ENCODE measurements around the gene UBIAD1.

The UBIAD1 gene

DNA sequence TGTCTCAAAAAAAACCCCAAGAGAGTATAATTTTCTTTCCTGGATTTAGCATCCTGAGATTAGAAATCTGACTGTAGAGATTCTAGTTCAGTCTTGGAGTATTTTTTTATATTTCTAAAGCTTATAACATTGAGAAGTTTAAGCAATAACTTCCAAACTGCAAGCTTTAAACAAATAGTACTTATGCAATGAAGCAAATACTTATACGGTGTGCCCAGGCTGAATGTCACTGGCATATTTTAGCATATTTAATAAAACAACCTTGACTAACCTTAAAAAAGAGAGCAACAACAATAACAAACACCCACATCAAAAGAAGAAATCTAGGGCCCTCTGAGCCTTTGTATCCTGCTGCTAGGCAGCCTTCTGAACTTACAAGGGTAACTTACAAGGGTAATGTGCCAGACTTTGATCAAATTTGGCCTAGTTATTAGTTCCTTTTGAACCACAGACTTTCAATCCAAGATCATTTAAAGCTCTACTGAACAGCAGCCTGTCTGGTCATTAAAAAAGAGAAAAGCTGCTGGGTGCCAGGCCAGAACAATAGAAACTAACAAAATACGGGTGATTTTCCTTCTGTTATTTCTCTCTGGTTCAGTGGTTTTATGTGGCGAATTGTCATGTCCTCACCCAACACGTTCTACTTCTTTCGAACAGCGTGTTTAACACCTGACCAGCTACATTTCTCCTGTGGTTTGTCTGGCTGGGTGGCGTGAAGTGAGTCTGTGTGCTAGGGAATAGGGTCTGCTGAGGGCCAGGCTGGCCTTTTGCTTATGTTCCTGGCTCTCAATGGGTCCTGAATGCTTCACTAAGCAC is 26.9 kb upstream of the UBIAD1 start:
- H3K4me3 ChIP-seq (ENCODE audit: low read depth, low read length) = no peak overlapping the region

DNA sequence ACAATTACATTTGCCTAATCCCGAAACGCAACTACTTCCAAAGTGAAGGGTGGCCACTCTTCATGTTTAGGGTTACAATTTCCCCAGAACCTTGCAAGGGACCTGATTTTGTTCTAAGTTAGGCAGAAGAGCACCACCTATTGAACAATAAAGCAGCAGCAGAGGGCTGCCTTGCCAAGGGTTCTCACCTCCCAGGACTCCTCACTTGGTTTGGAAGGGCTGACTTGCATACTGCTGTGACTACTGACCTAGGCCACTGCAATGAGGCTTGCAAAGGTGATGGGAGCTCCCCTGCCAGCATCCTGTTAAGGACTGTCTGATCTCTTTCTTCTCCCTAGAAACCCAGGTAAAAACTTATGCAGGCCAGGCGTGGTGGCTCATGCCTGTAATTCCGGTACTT is 24.8 kb upstream of the UBIAD1 start:
- TF ChIP-seq, protein P1, sequence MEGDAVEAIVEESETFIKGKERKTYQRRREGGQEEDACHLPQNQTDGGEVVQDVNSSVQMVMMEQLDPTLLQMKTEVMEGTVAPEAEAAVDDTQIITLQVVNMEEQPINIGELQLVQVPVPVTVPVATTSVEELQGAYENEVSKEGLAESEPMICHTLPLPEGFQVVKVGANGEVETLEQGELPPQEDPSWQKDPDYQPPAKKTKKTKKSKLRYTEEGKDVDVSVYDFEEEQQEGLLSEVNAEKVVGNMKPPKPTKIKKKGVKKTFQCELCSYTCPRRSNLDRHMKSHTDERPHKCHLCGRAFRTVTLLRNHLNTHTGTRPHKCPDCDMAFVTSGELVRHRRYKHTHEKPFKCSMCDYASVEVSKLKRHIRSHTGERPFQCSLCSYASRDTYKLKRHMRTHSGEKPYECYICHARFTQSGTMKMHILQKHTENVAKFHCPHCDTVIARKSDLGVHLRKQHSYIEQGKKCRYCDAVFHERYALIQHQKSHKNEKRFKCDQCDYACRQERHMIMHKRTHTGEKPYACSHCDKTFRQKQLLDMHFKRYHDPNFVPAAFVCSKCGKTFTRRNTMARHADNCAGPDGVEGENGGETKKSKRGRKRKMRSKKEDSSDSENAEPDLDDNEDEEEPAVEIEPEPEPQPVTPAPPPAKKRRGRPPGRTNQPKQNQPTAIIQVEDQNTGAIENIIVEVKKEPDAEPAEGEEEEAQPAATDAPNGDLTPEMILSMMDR (IDR thresholded peaks at IDR 0.05; ENCODE audit: low read depth, low read length) = no peak
- no peak overlapping the region for H3K4me3 ChIP-seq (ENCODE audit: low read depth, low read length)

More for the DNA sequence above, 26.9 kb upstream of the UBIAD1 start:
- TF ChIP-seq, protein P1 (IDR thresholded peaks at IDR 0.05; ENCODE audit: low read depth, low read length) = no peak

DNA sequence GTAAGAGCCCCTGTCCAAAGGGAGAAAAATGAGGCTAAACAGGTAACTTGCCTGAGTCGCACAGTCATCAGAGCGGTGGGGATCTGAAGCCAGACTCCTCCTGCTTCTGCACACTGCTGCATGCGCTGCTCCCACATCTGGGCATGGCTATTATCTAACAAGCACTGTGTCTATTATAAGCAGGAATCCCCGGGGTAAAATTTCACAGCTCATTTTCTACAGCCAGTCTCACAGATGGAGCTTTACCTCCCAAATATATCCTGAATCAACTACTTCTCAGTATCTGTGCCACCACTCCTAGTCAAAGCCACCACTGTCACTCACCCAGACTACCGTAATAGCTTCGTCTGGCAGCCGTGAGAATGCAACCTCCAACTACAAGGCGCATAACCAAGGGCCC is 20.5 kb upstream of the UBIAD1 start:
- TF ChIP-seq, protein P1 (IDR thresholded peaks at IDR 0.05; ENCODE audit: low read depth, low read length) = no peak
- H3K4me3 ChIP-seq (ENCODE audit: low read depth, low read length) = no peak overlapping the region

DNA sequence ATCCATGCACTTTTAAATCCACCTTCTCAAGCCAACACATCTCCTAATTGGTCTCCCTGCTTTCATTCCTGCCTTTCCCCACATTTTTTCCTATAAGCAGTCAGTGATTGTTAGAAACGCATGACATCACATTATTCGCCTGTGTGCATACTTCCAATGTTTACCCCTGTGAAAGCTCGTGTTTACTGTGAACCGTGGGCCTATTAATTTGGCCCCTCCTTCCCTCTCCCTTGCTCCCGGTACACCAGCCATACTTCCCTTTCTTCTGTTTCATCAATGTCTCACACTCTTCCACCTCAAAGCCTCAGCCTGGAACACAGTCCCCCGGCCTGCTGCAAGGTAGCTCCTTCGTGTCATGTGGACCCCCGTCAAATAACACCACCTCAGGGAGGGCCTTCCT is 19.8 kb upstream of the UBIAD1 start:
- no peak overlapping the region for H3K4me3 ChIP-seq (ENCODE audit: low read depth, low read length)
- TF ChIP-seq, protein P1 (IDR thresholded peaks at IDR 0.05; ENCODE audit: low read depth, low read length) = no peak

DNA sequence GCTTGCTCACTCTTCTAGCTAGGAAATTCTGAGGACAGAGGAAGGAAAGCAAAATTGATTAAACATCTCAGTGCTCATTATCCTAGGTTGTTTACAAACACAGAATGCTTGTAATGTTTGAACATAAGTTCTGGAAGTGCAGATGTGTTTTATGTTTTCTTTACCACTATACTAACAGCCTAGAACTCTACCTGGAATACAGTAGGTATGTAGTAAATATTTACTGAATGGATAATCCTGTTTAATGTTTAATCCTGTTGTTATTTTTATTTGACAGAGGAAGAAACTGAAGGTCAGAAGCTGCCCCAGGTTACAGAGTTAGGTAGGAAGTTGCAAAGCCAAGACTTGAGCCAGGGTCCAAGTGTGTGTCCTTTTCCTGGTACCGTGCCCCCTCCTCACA is 16.7 kb upstream of the UBIAD1 start:
- TF ChIP-seq, protein P1 (IDR thresholded peaks at IDR 0.05; ENCODE audit: low read depth, low read length) = no peak
- no peak overlapping the region for H3K4me3 ChIP-seq (ENCODE audit: low read depth, low read length)

DNA sequence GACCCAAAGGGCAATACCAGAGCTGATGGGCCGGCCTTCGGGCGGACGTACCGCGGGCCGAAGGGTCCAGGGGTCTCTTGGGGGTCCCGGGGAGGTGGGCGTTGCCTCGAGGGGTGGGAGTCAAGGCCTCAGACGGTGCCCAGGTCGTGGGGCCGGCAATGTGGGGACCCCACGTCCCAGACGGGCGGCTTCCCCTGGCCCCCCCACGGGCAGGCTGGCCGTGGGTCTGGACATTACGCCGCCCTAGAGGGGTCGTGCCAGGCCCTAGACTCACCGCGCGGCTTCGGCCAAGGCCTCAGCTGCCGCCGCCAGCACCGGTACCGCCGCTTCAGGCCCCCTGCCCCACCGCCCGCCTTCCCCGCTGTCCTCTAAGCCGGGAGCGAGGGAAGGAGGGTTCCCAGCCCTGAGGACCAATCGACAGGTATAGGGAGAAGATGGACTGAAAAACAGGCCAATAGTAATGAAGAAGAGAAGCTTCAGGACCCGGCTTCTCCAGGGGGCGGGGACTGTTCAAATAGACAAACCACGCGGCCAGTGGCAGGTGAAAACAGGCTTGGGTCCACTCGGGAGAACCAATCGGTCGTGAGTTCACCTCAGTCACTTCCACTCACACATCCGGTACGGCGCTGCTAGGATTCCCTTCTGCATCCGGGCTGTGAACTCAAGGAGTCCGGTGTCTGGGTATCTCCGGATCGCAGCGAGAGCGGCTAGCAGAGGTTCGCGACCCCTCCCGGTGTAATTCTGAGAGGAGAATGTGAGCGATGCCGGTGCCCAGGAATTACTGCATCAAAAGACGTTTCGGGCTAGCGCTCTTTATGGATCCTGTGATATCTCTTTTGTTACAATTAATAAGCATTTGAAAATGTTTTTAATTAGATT is 10.6 kb upstream of the UBIAD1 start, which contains the start of gene MTOR:
Gene MTOR, minus strand, starts transcription at position 381 of the 879 bp plus-strand sequence. CDS start 3,142 bp downstream, outside the sequence.
- TF ChIP-seq, protein P1 (IDR thresholded peaks at IDR 0.05; ENCODE audit: low read depth, low read length) = no peak
- peak within 1 kb of the TSS; percentile 72 for H3K4me3 ChIP-seq (ENCODE audit: low read depth, low read length)

Data from WI38 (cell line).